Muscle layer of duodenum (tissue), 2 donors: ENCODE measurements around the gene FXYD6.

Experiments used
- H3K27ac ChIP-seq: one replicate; pipeline ENCODE4 v1.7.0; 2013; ENCODE audit warnings: mild to moderate bottlenecking, low read length
- H3K27me3 ChIP-seq: one replicate; pipeline ENCODE4 v1.7.0; 2013; ENCODE audit warnings: low read depth, mild to moderate bottlenecking, control low read depth, low read length
- H3K36me3 ChIP-seq, 2 donors: one replicate each; pipeline ENCODE4 v1.7.0; 2013; ENCODE audit warnings: low read length in 2 of 2, control low read depth in 1 of 2, mild to moderate bottlenecking in 1 of 2; ENCODE audit not compliant: insufficient read depth in 2 of 2, control insufficient read depth in 1 of 2
- H3K4me1 ChIP-seq, 2 donors: one replicate each; pipeline ENCODE4 v1.7.0; 2013; ENCODE audit warnings: low read length in 2 of 2, mild to moderate bottlenecking in 2 of 2, control low read depth in 1 of 2, moderate library complexity in 1 of 2; ENCODE audit not compliant: insufficient read depth in 2 of 2, control insufficient read depth in 1 of 2
- H3K4me3 ChIP-seq, 2 donors: one replicate each; pipeline ENCODE4 v1.7.0; 2013; ENCODE audit warnings: low read length in 2 of 2, low read depth in 1 of 2, mild to moderate bottlenecking in 1 of 2
- H3K9me3 ChIP-seq, 2 donors: one replicate each; pipeline ENCODE4 v1.7.0; 2013; ENCODE audit warnings: low read length in 2 of 2, control low read depth in 1 of 2, mild to moderate bottlenecking in 1 of 2; ENCODE audit not compliant: control insufficient read depth in 1 of 2
- donor health status: healthy.

Gene FXYD6

GRCh38 chr11:117909611-117910382, 33.3 kb upstream of the FXYD6 start:
- H3K36me3 ChIP-seq = no peaks in the 10 kb centered on the region
- no peaks in the 10 kb centered on the region for H3K9me3 ChIP-seq
- H3K4me3 ChIP-seq = no peak overlapping the region
- H3K27me3 ChIP-seq = no peaks in the 10 kb centered on the region
- H3K4me1 ChIP-seq = peaks cover 5 to 7% of the 10 kb centered on the region in 2 donors
- H3K27ac ChIP-seq = no peak overlapping the region

GRCh38 chr11:117908959-117909610, 32.6 kb upstream of the FXYD6 start:
- no peak overlapping the region for H3K4me3 ChIP-seq
- H3K36me3 ChIP-seq = no peaks in the 10 kb centered on the region
- no peaks in the 10 kb centered on the region for H3K9me3 ChIP-seq
- no peaks in the 10 kb centered on the region for H3K27me3 ChIP-seq
- H3K4me1 ChIP-seq = peaks cover 5 to 7% of the 10 kb centered on the region in 2 donors
- no peak overlapping the region for H3K27ac ChIP-seq

GRCh38 chr11:117908109-117908895, 31.8 kb upstream of the FXYD6 start:
- no peak overlapping the region for H3K27ac ChIP-seq
- H3K4me3 ChIP-seq = no peak overlapping the region
- H3K4me1 ChIP-seq = peaks cover 5 to 7% of the 10 kb centered on the region in 2 donors
- no peaks in the 10 kb centered on the region for H3K27me3 ChIP-seq
- H3K9me3 ChIP-seq = no peaks in the 10 kb centered on the region
- no peaks in the 10 kb centered on the region for H3K36me3 ChIP-seq

GRCh38 chr11:117907276-117908108, 31.0 kb upstream of the FXYD6 start:
- H3K27me3 ChIP-seq = no peaks in the 10 kb centered on the region
- H3K4me3 ChIP-seq = no peak overlapping the region
- H3K27ac ChIP-seq = no peak overlapping the region
- H3K4me1 ChIP-seq = peaks cover 5 to 7% of the 10 kb centered on the region in 2 donors
- no peaks in the 10 kb centered on the region for H3K36me3 ChIP-seq
- H3K9me3 ChIP-seq = no peaks in the 10 kb centered on the region

- no peaks in the 10 kb centered on the region for H3K36me3 ChIP-seq
- H3K4me3 ChIP-seq = no peak overlapping the region
- H3K27ac ChIP-seq = no peak overlapping the region
- H3K9me3 ChIP-seq = no peaks in the 10 kb centered on the region
- H3K4me1 ChIP-seq = peaks cover 5 to 7% of the 10 kb centered on the region in 2 donors
- no peaks in the 10 kb centered on the region for H3K27me3 ChIP-seq
These were observed 30.3 kb upstream of the FXYD6 start for GRCh38 chr11:117906710-117907109.

- H3K4me1 ChIP-seq = peaks cover 5 to 7% of the 10 kb centered on the region in 2 donors
- H3K36me3 ChIP-seq = no peaks in the 10 kb centered on the region
- no peak overlapping the region for H3K4me3 ChIP-seq
- H3K27ac ChIP-seq = no peak overlapping the region
- no peaks in the 10 kb centered on the region for H3K9me3 ChIP-seq
- H3K27me3 ChIP-seq = no peaks in the 10 kb centered on the region
These were observed 29.7 kb upstream of the FXYD6 start for GRCh38 chr11:117906126-117906525.

GRCh38 chr11:117905524-117905923, 29.1 kb upstream of the FXYD6 start:
- peaks cover 5 to 7% of the 10 kb centered on the region in 2 donors for H3K4me1 ChIP-seq
- no peaks in the 10 kb centered on the region for H3K27me3 ChIP-seq
- no peaks in the 10 kb centered on the region for H3K36me3 ChIP-seq
- H3K4me3 ChIP-seq = no peak overlapping the region
- no peaks in the 10 kb centered on the region for H3K9me3 ChIP-seq
- H3K27ac ChIP-seq = no peak overlapping the region

GRCh38 chr11:117903505-117904382, 27.3 kb upstream of the FXYD6 start:
- no peaks in the 10 kb centered on the region for H3K9me3 ChIP-seq
- H3K27me3 ChIP-seq = no peaks in the 10 kb centered on the region
- H3K4me3 ChIP-seq = no peak overlapping the region
- H3K4me1 ChIP-seq = peaks cover 5 to 7% of the 10 kb centered on the region in 2 donors
- no peaks in the 10 kb centered on the region for H3K36me3 ChIP-seq
- H3K27ac ChIP-seq = no peak overlapping the region

- Histone ChIP-seq H3K27me3 (no peaks in the 10 kb centered on the region), H3K9me3 (no peaks in the 10 kb centered on the region), H3K4me1 (no peaks in the 10 kb centered on the region), H3K27ac (no peak overlapping the region), H3K36me3 (no peaks in the 10 kb centered on the region), H3K4me3 (no peak overlapping the region)
These were observed 25.8 kb upstream of the FXYD6 start for GRCh38 chr11:117902001-117902845.
